ENCODE data around the gene FMC1. TPM values are rescaled to one million over a fixed set of nuclear protein-coding genes. Genes with fewer than 3 reads are reported as not detected.

The FMC1 gene
- total and polyA plus RNA-seq, 4 donors, result 8.7 to 44.6 (median 13.2) TPM

DNA sequence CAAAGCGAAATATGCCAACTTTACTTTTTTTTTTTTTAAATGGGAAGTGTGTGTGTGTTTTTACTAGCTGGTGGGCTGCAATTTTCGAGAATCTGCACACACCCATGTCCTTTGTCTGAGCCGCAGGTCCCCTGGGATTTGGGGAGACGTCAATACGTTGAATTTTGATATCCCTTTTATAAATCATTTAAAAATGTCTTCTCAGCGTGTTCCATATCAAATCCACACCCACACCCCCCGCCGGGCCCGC lies 404 bp upstream of the FMC1 start:
- TF ChIP-seq, protein P1, sequence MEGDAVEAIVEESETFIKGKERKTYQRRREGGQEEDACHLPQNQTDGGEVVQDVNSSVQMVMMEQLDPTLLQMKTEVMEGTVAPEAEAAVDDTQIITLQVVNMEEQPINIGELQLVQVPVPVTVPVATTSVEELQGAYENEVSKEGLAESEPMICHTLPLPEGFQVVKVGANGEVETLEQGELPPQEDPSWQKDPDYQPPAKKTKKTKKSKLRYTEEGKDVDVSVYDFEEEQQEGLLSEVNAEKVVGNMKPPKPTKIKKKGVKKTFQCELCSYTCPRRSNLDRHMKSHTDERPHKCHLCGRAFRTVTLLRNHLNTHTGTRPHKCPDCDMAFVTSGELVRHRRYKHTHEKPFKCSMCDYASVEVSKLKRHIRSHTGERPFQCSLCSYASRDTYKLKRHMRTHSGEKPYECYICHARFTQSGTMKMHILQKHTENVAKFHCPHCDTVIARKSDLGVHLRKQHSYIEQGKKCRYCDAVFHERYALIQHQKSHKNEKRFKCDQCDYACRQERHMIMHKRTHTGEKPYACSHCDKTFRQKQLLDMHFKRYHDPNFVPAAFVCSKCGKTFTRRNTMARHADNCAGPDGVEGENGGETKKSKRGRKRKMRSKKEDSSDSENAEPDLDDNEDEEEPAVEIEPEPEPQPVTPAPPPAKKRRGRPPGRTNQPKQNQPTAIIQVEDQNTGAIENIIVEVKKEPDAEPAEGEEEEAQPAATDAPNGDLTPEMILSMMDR (IDR thresholded peaks at IDR 0.05; ENCODE audit: control extremely low read depth, extremely low read depth), result no peak
- H3K4me1 ChIP-seq (ENCODE audit: control insufficient read depth in 5 of 5, insufficient read depth in 5 of 5, low read length in 5 of 5), result peaks cover 3 to 14% (median 6%) of the 10 kb centered on the region in 5 donors
- ATAC-seq (ENCODE audit: insufficient read depth, low FRiP score), result no peak
- DNase-seq, result no peak
- H3K4me3 ChIP-seq, result peak overlapping the region; percentile 85
- H3K27ac ChIP-seq (ENCODE audit: low read depth in 1 of 2, low read length in 1 of 2), result peak overlapping the region; percentile 98 to 100
- no peaks in the 10 kb centered on the region for H3K27me3 ChIP-seq (ENCODE audit: control insufficient read depth in 3 of 3, insufficient read depth in 3 of 3, low read length in 2 of 3)
- 0% methylated on average over 9 of the region's 9 CpGs for WGBS, 2 donors
- H3K36me3 ChIP-seq (ENCODE audit: control insufficient read depth in 4 of 4, insufficient read depth in 4 of 4, low read length in 4 of 4), result peaks cover 0 to 2% (median 0%) of the 10 kb centered on the region in 4 donors
- H3K9ac ChIP-seq (ENCODE audit: insufficient read depth in 1 of 2, low read length in 2 of 2), result peak overlapping the region; percentile 98 to 99
- H3K9me3 ChIP-seq (ENCODE audit: control insufficient read depth in 4 of 4, insufficient read depth in 3 of 4, low read length in 3 of 4), result no peaks in the 10 kb centered on the region

DNA sequence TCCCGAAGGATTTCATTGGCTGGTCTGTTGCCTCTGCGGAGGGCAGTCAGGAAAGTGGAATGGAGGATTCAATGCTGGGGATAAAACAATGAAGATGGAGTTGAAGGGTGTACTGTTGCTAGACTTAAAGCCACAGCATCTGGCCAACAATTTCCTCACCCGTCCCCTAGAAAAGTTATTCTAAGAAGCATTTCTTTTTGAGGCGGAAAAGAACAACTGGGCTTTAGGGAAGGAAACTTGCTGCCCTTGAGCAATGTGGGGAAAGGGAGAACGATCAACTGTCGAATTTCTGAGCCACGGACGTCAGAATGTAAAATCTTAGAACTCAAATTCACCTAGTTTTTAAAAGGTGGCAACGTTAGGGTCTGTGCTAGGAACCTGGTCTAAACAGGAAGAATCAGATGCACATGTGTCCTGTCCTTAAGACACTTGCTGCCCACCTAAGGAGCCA lies 664 bp downstream of the FMC1 start:
- TF ChIP-seq, protein P1 (IDR thresholded peaks at IDR 0.05; ENCODE audit: control extremely low read depth, extremely low read depth), result no peak
- no peak for ATAC-seq (ENCODE audit: insufficient read depth, low FRiP score)

GRCh38 chr7:139345042-139345441 lies 3.9 kb downstream of the FMC1 start:
- 85 to 91% methylated on average over 1 of the region's 1 CpG for WGBS, 2 donors
- H3K4me1 ChIP-seq (ENCODE audit: control insufficient read depth in 5 of 5, insufficient read depth in 5 of 5, low read length in 5 of 5), result peaks cover 3 to 14% (median 6%) of the 10 kb centered on the region in 5 donors

More for the DNA sequence above, 664 bp downstream of the FMC1 start:
- Histone ChIP-seq H3K36me3 (ENCODE audit: control insufficient read depth in 4 of 4, insufficient read depth in 4 of 4, low read length in 4 of 4) (peaks cover 0 to 8% (median under 1%) of the 10 kb centered on the region in 4 donors), H3K27me3 (ENCODE audit: control insufficient read depth in 3 of 3, insufficient read depth in 3 of 3, low read length in 2 of 3) (no peaks in the 10 kb centered on the region), H3K4me3 (peak overlapping the region; percentile 26), H3K9me3 (ENCODE audit: control insufficient read depth in 4 of 4, insufficient read depth in 3 of 4, low read length in 3 of 4) (no peaks in the 10 kb centered on the region), H3K9ac (ENCODE audit: insufficient read depth in 1 of 2, low read length in 2 of 2) (peak overlapping the region; percentile 98 to 99), H3K27ac (ENCODE audit: low read depth in 1 of 2, low read length in 1 of 2) (peak overlapping the region; percentile 98 to 100), H3K4me1 (ENCODE audit: control insufficient read depth in 5 of 5, insufficient read depth in 5 of 5, low read length in 5 of 5) (peaks cover 3 to 14% (median 6%) of the 10 kb centered on the region in 5 donors)
- WGBS, 2 donors, result 0% methylated on average over 9 of the region's 9 CpGs
- DNase-seq, result no peak

More at GRCh38 chr7:139345042-139345441, 3.9 kb downstream of the FMC1 start:
- H3K27ac ChIP-seq (ENCODE audit: low read depth in 1 of 2, low read length in 1 of 2), result no peak overlapping the region
- no peaks in the 10 kb centered on the region for H3K9me3 ChIP-seq (ENCODE audit: control insufficient read depth in 4 of 4, insufficient read depth in 3 of 4, low read length in 3 of 4)
- no peak overlapping the region for H3K9ac ChIP-seq (ENCODE audit: insufficient read depth in 1 of 2, low read length in 2 of 2)
- H3K36me3 ChIP-seq (ENCODE audit: control insufficient read depth in 4 of 4, insufficient read depth in 4 of 4, low read length in 4 of 4), result peaks cover 2 to 15% (median 4%) of the 10 kb centered on the region in 4 donors
- TF ChIP-seq, protein P1 (IDR thresholded peaks at IDR 0.05; ENCODE audit: control extremely low read depth, extremely low read depth), result no peak
- DNase-seq (no peak), ATAC-seq (ENCODE audit: insufficient read depth, low FRiP score) (no peak)
- no peaks in the 10 kb centered on the region for H3K27me3 ChIP-seq (ENCODE audit: control insufficient read depth in 3 of 3, insufficient read depth in 3 of 3, low read length in 2 of 3)
- H3K4me3 ChIP-seq, result no peak overlapping the region
